Mesendoderm (in vitro differentiated cells): Measurements from ENCODE around the gene ANKRD13D.

Experiments used
- DNase-seq: peaks from one replicate; pipeline ENCODE4 v3.0.0; 2013
- H2AK5ac ChIP-seq: 2 replicates; pipeline ENCODE4 v1.6.1; 2013; ENCODE audit warnings: low read length, inconsistent platforms
- H2BK120ac ChIP-seq: 2 replicates; pipeline ENCODE4 v1.6.1; 2013; ENCODE audit warnings: low read depth, mild to moderate bottlenecking, low read length, moderate library complexity, mixed read lengths
- H2BK15ac ChIP-seq: replicated peaks from 2 replicates; pipeline ENCODE4 v1.6.1; 2013; ENCODE audit warnings: low read depth, mild to moderate bottlenecking, moderate library complexity
- H2BK5ac ChIP-seq: 2 replicates; pipeline ENCODE4 v1.6.1; 2013; ENCODE audit warnings: low read length, inconsistent platforms
- H3K18ac ChIP-seq: 2 replicates; pipeline ENCODE4 v1.6.1; 2013; ENCODE audit warnings: mild to moderate bottlenecking, low read length, mixed read lengths
- H3K23ac ChIP-seq: one replicate; pipeline ENCODE4 v1.6.1; 2013; ENCODE audit warnings: low read length
- H3K27ac ChIP-seq: 2 replicates; pipeline ENCODE4 v1.5.1; 2013; ENCODE audit warnings: low read depth, mild to moderate bottlenecking, inconsistent platforms, low read length, moderate library complexity
- H3K27me3 ChIP-seq: 2 replicates; pipeline ENCODE4 v1.6.1; 2013; ENCODE audit warnings: low read length, control low read depth, mild to moderate bottlenecking, inconsistent platforms; ENCODE audit not compliant: insufficient read depth, poor library complexity
- H3K36me3 ChIP-seq: 2 replicates; pipeline ENCODE4 v1.6.1; 2013; ENCODE audit warnings: low read length, inconsistent platforms; ENCODE audit not compliant: control insufficient read depth, insufficient read depth
- H3K4ac ChIP-seq: one replicate; pipeline ENCODE4 v1.6.1; 2013; ENCODE audit warnings: low read depth, mild to moderate bottlenecking, low read length, moderate library complexity
- H3K4me1 ChIP-seq: 2 replicates; pipeline ENCODE4 v1.6.1; 2013; ENCODE audit warnings: low read depth, low read length, inconsistent platforms; ENCODE audit not compliant: control insufficient read depth
- H3K4me2 ChIP-seq: 2 replicates; pipeline ENCODE4 v1.6.1; 2013; ENCODE audit warnings: low read length
- H3K4me3 ChIP-seq: 2 replicates; pipeline ENCODE4 v1.5.1; 2013; ENCODE audit warnings: mild to moderate bottlenecking, low read length
- H3K56ac ChIP-seq: one replicate; pipeline ENCODE4 v1.6.1; 2013; ENCODE audit warnings: low read length
- H3K79me1 ChIP-seq: 2 replicates; pipeline ENCODE4 v1.6.1; 2013; ENCODE audit warnings: low read length, inconsistent platforms
- H3K79me2 ChIP-seq: 2 replicates; pipeline ENCODE4 v1.6.1; 2013; ENCODE audit warnings: mild to moderate bottlenecking, low read length; ENCODE audit not compliant: control insufficient read depth, insufficient read depth
- H3K9ac ChIP-seq: 2 replicates; pipeline ENCODE4 v1.6.1; 2013; ENCODE audit warnings: low read length, inconsistent platforms
- H4K5ac ChIP-seq: one replicate; pipeline ENCODE4 v1.6.1; 2013; ENCODE audit warnings: low read length
- H4K8ac ChIP-seq: one replicate; pipeline ENCODE4 v1.6.1; 2013; ENCODE audit warnings: low read depth, mild to moderate bottlenecking, control low read depth, low read length, moderate library complexity
- WGBS: extraction: QIAGEN DNeasy Blood & Tissue Kit; methylation state at CpG from one replicate; pipeline ENCODE4 v1.1.7; 2013; ENCODE audit warnings: low lambda C conversion rate, missing lambda C conversion rate; ENCODE audit not compliant: insufficient coverage; ENCODE audit errors: extremely low coverage; 5-methylcytosine and 5-hydroxymethylcytosine counted together

The ANKRD13D gene

GRCh38 chr11:67307545-67308001 is 18.5 kb downstream of the ANKRD13D start:
- Histone ChIP-seq H3K9ac (no peak overlapping the region), H3K79me1 (no peaks in the 10 kb centered on the region), H3K4ac (no peak overlapping the region), H2BK5ac (no peak overlapping the region), H4K8ac (no peak overlapping the region), H3K23ac (no peak overlapping the region), H3K18ac (no peak overlapping the region), H2AK5ac (no peak overlapping the region), H3K56ac (no peak overlapping the region), H3K79me2 (no peaks in the 10 kb centered on the region), H3K36me3 (no peaks in the 10 kb centered on the region), H2BK15ac (no peak overlapping the region), H3K4me2 (no peak overlapping the region), H3K4me1 (peaks cover 6% of the 10 kb centered on the region), H3K27ac (no peak overlapping the region), H3K27me3 (no peaks in the 10 kb centered on the region), H4K5ac (no peak overlapping the region), H2BK120ac (no peak overlapping the region), H3K4me3 (no peak overlapping the region)
- no CpG with 5 or more reads among the region's 12 CpGs for WGBS
- no peak for DNase-seq

GRCh38 chr11:67308031-67308866 is 19.1 kb downstream of the ANKRD13D start:
- H3K4me1 ChIP-seq: peaks cover 6% of the 10 kb centered on the region
- H3K79me1 ChIP-seq: no peaks in the 10 kb centered on the region
- no peak overlapping the region for H3K4me2 ChIP-seq
- H4K8ac ChIP-seq: no peak overlapping the region
- no peaks in the 10 kb centered on the region for H3K79me2 ChIP-seq
- no peak overlapping the region for H2AK5ac ChIP-seq
- H3K56ac ChIP-seq: no peak overlapping the region
- DNase-seq: no peak
- H3K27me3 ChIP-seq: no peaks in the 10 kb centered on the region
- WGBS: no CpG with 5 or more reads among the region's 20 CpGs
- no peak overlapping the region for H2BK5ac ChIP-seq
- H3K9ac ChIP-seq: no peak overlapping the region
- H2BK15ac ChIP-seq: no peak overlapping the region
- no peak overlapping the region for H3K4ac ChIP-seq
- H3K27ac ChIP-seq: no peak overlapping the region
- H3K18ac ChIP-seq: no peak overlapping the region
- H3K36me3 ChIP-seq: no peaks in the 10 kb centered on the region
- H4K5ac ChIP-seq: no peak overlapping the region
- H3K23ac ChIP-seq: no peak overlapping the region
- no peak overlapping the region for H3K4me3 ChIP-seq
- no peak overlapping the region for H2BK120ac ChIP-seq

- H3K4me3 ChIP-seq: no peak overlapping the region
- no peak for DNase-seq
- H3K4me2 ChIP-seq: no peak overlapping the region
- H2BK5ac ChIP-seq: no peak overlapping the region
- no peak overlapping the region for H2AK5ac ChIP-seq
- H3K79me2 ChIP-seq: no peaks in the 10 kb centered on the region
- H2BK15ac ChIP-seq: no peak overlapping the region
- no peaks in the 10 kb centered on the region for H3K27me3 ChIP-seq
- no peak overlapping the region for H3K18ac ChIP-seq
- H3K79me1 ChIP-seq: no peaks in the 10 kb centered on the region
- no CpG with 5 or more reads among the region's 11 CpGs for WGBS
- H3K4me1 ChIP-seq: peaks cover 4% of the 10 kb centered on the region
- no peaks in the 10 kb centered on the region for H3K36me3 ChIP-seq
- no peak overlapping the region for H3K4ac ChIP-seq
- H3K23ac ChIP-seq: no peak overlapping the region
- H3K9ac ChIP-seq: no peak overlapping the region
- no peak overlapping the region for H4K8ac ChIP-seq
- H3K27ac ChIP-seq: no peak overlapping the region
- no peak overlapping the region for H2BK120ac ChIP-seq
- H4K5ac ChIP-seq: no peak overlapping the region
- H3K56ac ChIP-seq: no peak overlapping the region
Measured at GRCh38 chr11:67309166-67309565, 20.1 kb downstream of the ANKRD13D start.

GRCh38 chr11:67309661-67310061 is 20.6 kb downstream of the ANKRD13D start:
- H4K5ac ChIP-seq: no peak overlapping the region
- H4K8ac ChIP-seq: no peak overlapping the region
- no peak overlapping the region for H3K9ac ChIP-seq
- DNase-seq: no peak
- no peak overlapping the region for H3K23ac ChIP-seq
- H3K79me2 ChIP-seq: no peaks in the 10 kb centered on the region
- H3K27me3 ChIP-seq: no peaks in the 10 kb centered on the region
- H3K79me1 ChIP-seq: no peaks in the 10 kb centered on the region
- H3K56ac ChIP-seq: no peak overlapping the region
- peaks cover under 1% of the 10 kb centered on the region for H3K4me1 ChIP-seq
- H3K18ac ChIP-seq: no peak overlapping the region
- WGBS: no CpG with 5 or more reads among the region's 14 CpGs
- no peak overlapping the region for H3K4me2 ChIP-seq
- H3K36me3 ChIP-seq: no peaks in the 10 kb centered on the region
- H2AK5ac ChIP-seq: no peak overlapping the region
- no peak overlapping the region for H2BK5ac ChIP-seq
- H3K27ac ChIP-seq: no peak overlapping the region
- no peak overlapping the region for H3K4ac ChIP-seq
- H2BK120ac ChIP-seq: no peak overlapping the region
- no peak overlapping the region for H2BK15ac ChIP-seq
- H3K4me3 ChIP-seq: no peak overlapping the region

- Histone ChIP-seq H3K79me2 (no peaks in the 10 kb centered on the region), H2AK5ac (no peak overlapping the region), H3K4ac (no peak overlapping the region), H3K36me3 (no peaks in the 10 kb centered on the region), H3K79me1 (no peaks in the 10 kb centered on the region), H2BK5ac (no peak overlapping the region), H3K23ac (no peak overlapping the region), H3K4me3 (no peak overlapping the region), H3K56ac (no peak overlapping the region), H4K8ac (no peak overlapping the region), H4K5ac (no peak overlapping the region), H2BK120ac (no peak overlapping the region), H3K9ac (no peak overlapping the region), H3K18ac (no peak overlapping the region), H3K27ac (no peak overlapping the region), H3K27me3 (no peaks in the 10 kb centered on the region), H3K4me1 (no peaks in the 10 kb centered on the region), H3K4me2 (no peak overlapping the region), H2BK15ac (no peak overlapping the region)
- WGBS: no CpG with 5 or more reads among the region's 19 CpGs
- DNase-seq: no peak
Measured at GRCh38 chr11:67310246-67311050, 21.3 kb downstream of the ANKRD13D start.
